IMR-90 (cell line): ENCODE data around the gene GADD45A. TPM values are rescaled to one million over a fixed set of nuclear protein-coding genes. Genes with fewer than 3 reads are reported as not detected.

Source experiments
- ATAC-seq: fragments of 200-7000 bp; cut with Tn5 transposase; 2 replicates; pipeline ENCODE4 v1.9.1; 2020; ENCODE audit warnings: low read depth, mild to moderate bottlenecking, moderate library complexity
- BruUV-seq: library from RNA; stranded (reverse); fragments of 400-500 nt; replicated peaks from 2 replicates; lab custom pipeline; 2021; lab: Mats Ljungman, UMichigan
- CTCF ChIA-PET: fragments of 300-600 bp; formaldehyde crosslinking; extraction: SDS; loops from one replicate; lab custom pipeline; 2021; ENCODE audit warnings: antibody characterized with exemption; lab: Yijun Ruan, JAX
- POLR2A ChIA-PET: fragments of 300-600 bp; sonication (Branson Sonifier 250); formaldehyde crosslinking; loops from one replicate; lab custom pipeline; 2022; ENCODE audit warnings: antibody characterized with exemption; ENCODE audit not compliant: unreplicated experiment; lab: Charles Lee
- DNase-seq: peaks from one replicate; pipeline ENCODE4 v3.0.0; 2013
- H2AFZ ChIP-seq: replicated peaks from 2 replicates; pipeline ENCODE3; 2013; ENCODE audit warnings: low read length, mild to moderate bottlenecking; ENCODE audit not compliant: poor library complexity
- H2AK5ac ChIP-seq: 2 replicates; pipeline ENCODE4 v1.6.1; 2013; ENCODE audit warnings: low read depth, low read length, inconsistent platforms
- H2AK9ac ChIP-seq: replicated peaks from 2 replicates; pipeline ENCODE3; 2013; ENCODE audit warnings: mild to moderate bottlenecking, low read depth, low read length, moderate library complexity; ENCODE audit not compliant: poor library complexity
- H2BK120ac ChIP-seq: 2 replicates; pipeline ENCODE4 v1.6.1; 2013; ENCODE audit warnings: low read depth, low read length, inconsistent platforms
- H2BK15ac ChIP-seq: 3 replicates; pipeline ENCODE4 v1.6.1; 2013; ENCODE audit warnings: low read depth, low read length, inconsistent platforms
- H2BK20ac ChIP-seq: 2 replicates; pipeline ENCODE4 v1.6.1; 2013; ENCODE audit warnings: low read depth, mild to moderate bottlenecking, inconsistent platforms, low read length, moderate library complexity
- H2BK5ac ChIP-seq: 2 replicates; pipeline ENCODE4 v1.6.1; 2013; ENCODE audit warnings: mild to moderate bottlenecking, low read depth, low read length, inconsistent platforms; ENCODE audit not compliant: poor library complexity, severe bottlenecking
- H3K14ac ChIP-seq: replicated peaks from 2 replicates; pipeline ENCODE4 v1.6.1; 2013; ENCODE audit warnings: low read depth, low read length, inconsistent platforms
- H3K18ac ChIP-seq: 2 replicates; pipeline ENCODE4 v1.6.1; 2013; ENCODE audit warnings: low read depth, low read length, control low read depth
- H3K23ac ChIP-seq: 2 replicates; pipeline ENCODE4 v1.6.1; 2013; ENCODE audit warnings: low read depth, low read length, inconsistent platforms
- H3K27ac ChIP-seq: 2 replicates; pipeline ENCODE4 v1.5.1; 2013; ENCODE audit warnings: mild to moderate bottlenecking, control low read depth, low read length; ENCODE audit not compliant: insufficient read depth
- H3K27me3 ChIP-seq: 2 replicates; pipeline ENCODE4 v1.6.1; 2013; ENCODE audit warnings: low read length; ENCODE audit not compliant: control insufficient read depth, insufficient read depth
- H3K36me3 ChIP-seq: 2 replicates; pipeline ENCODE4 v1.6.1; 2013; ENCODE audit warnings: low read length, mixed read lengths; ENCODE audit not compliant: control insufficient read depth, insufficient read depth
- H3K4ac ChIP-seq: 2 replicates; pipeline ENCODE4 v1.6.1; 2013; ENCODE audit warnings: low read depth, low read length, inconsistent platforms
- H3K4me1 ChIP-seq: 2 replicates; pipeline ENCODE4 v1.6.1; 2013; ENCODE audit warnings: low read length, mixed read lengths; ENCODE audit not compliant: control insufficient read depth, insufficient read depth
- H3K4me2 ChIP-seq: 2 replicates; pipeline ENCODE4 v1.6.1; 2013; ENCODE audit warnings: low read depth, mild to moderate bottlenecking, control low read depth, low read length, moderate library complexity
- H3K4me3 ChIP-seq: 2 replicates; pipeline ENCODE4 v1.5.1; 2013; ENCODE audit warnings: low read depth, mild to moderate bottlenecking, control low read depth, low read length, moderate library complexity; ENCODE audit not compliant: insufficient read depth
- H3K56ac ChIP-seq: 2 replicates; pipeline ENCODE4 v1.6.1; 2013; ENCODE audit warnings: low read length, inconsistent platforms; ENCODE audit not compliant: insufficient read depth; ENCODE audit errors: extremely low read depth
- H3K79me1 ChIP-seq, 2 experiments: 2 replicates each; pipeline ENCODE4 v1.6.1; 2013; ENCODE audit warnings: low read length in 2 of 2, inconsistent platforms in 1 of 2, low read depth in 1 of 2
- H3K9ac ChIP-seq: 2 replicates; pipeline ENCODE4 v1.6.1; 2013; ENCODE audit warnings: low read depth, low read length, control low read depth
- H3K9me1 ChIP-seq: 2 replicates; pipeline ENCODE4 v1.6.1; 2013; ENCODE audit warnings: low read length, inconsistent platforms; ENCODE audit not compliant: insufficient read depth
- H3K9me3 ChIP-seq: 2 replicates; pipeline ENCODE4 v1.6.1; 2013; ENCODE audit warnings: low read length; ENCODE audit not compliant: control insufficient read depth, insufficient read depth
- H4K20me1 ChIP-seq: 2 replicates; pipeline ENCODE4 v1.6.1; 2013; ENCODE audit warnings: low read length, inconsistent platforms; ENCODE audit not compliant: insufficient read depth
- H4K5ac ChIP-seq: 2 replicates; pipeline ENCODE4 v1.6.1; 2013; ENCODE audit warnings: mild to moderate bottlenecking, low read depth, low read length, control low read depth
- H4K8ac ChIP-seq, 2 experiments: 2 replicates each; pipeline ENCODE4 v1.6.1; 2013; ENCODE audit warnings: low read depth in 2 of 2, low read length in 2 of 2, control low read depth in 1 of 2, inconsistent platforms in 1 of 2
- H4K91ac ChIP-seq: 2 replicates; pipeline ENCODE4 v1.6.1; 2013; ENCODE audit warnings: low read depth, low read length, inconsistent platforms; ENCODE audit not compliant: insufficient read depth
- BHLHE40 ChIP-seq: fragments of 150-350 bp; IDR thresholded peaks from 2 replicates; pipeline ENCODE4 v1.6.1; 2016; ENCODE audit warnings: mild to moderate bottlenecking, low read depth, low read length
- CEBPB ChIP-seq: IDR thresholded peaks from 2 replicates; pipeline ENCODE4 v1.6.1; 2012; ENCODE audit warnings: low read depth, low read length, improper control_type of control experiment
- MAZ ChIP-seq: IDR thresholded peaks from 2 replicates; pipeline ENCODE4 v1.6.1; 2012; ENCODE audit warnings: low read depth, mild to moderate bottlenecking, low read length, improper control_type of control experiment, moderate library complexity, borderline replicate concordance
- NFE2L2 ChIP-seq: fragments of 150-350 bp; IDR thresholded peaks from 2 replicates; pipeline ENCODE4 v1.6.1; 2016; ENCODE audit warnings: low read depth, mild to moderate bottlenecking, low read length
- RAD21 ChIP-seq: IDR thresholded peaks from 2 replicates; pipeline ENCODE4 v1.6.1; 2012; ENCODE audit warnings: low read length, improper control_type of control experiment
- RFX5 ChIP-seq: IDR thresholded peaks from 2 replicates; pipeline ENCODE4 v1.8.0; 2012; ENCODE audit warnings: low read depth, mild to moderate bottlenecking, low read length, moderate library complexity
- SMC3 ChIP-seq: fragments of 150-350 bp; IDR thresholded peaks from 2 replicates; pipeline ENCODE4 v1.6.1; 2016; ENCODE audit warnings: low read depth, mild to moderate bottlenecking, antibody characterized with exemption, low read length, moderate library complexity
- WGBS, 2 experiments: methylation state at CpG; one replicate each; pipeline versions ENCODE4 v1.1.5 to v1.1.7; 2013; ENCODE audit warnings: missing lambda C conversion rate in 2 of 2; ENCODE audit not compliant: insufficient read length in 1 of 2; ENCODE audit errors: extremely low coverage in 2 of 2; 5-methylcytosine and 5-hydroxymethylcytosine counted together
- dilution Hi-C: fragments of 300-500 bp; cut with HindIII; formaldehyde crosslinking; loops from one replicate; pipeline ENCODE4 v1.14.3; 2018; ENCODE audit warnings: low sequenced_read_pairs; ENCODE audit not compliant: unreplicated experiment
- in situ Hi-C: fragments of 300-500 bp; cut with MboI; formaldehyde crosslinking; loops from 3 replicates; pipeline ENCODE4 v1.14.3; 2019; ENCODE audit warnings: low sequenced_read_pairs, inconsistent platforms, mixed read lengths
- intact Hi-C: fragments of 100-400 bp; cut with micrococcal nuclease; formaldehyde crosslinking; loops from 2 replicates; pipeline ENCODE4 v1.10.0; 2022
- polyA plus RNA-seq, 3 experiments: library from polyadenylated mRNA; depleted of rRNA; stranded (reverse); fragments of >200 nt; gene quantifications; 2 replicates each; pipeline ENCODE4 v1.2.3, GENCODE V29; 2012; ENCODE audit warnings: low replicate concordance in 1 of 3
- total RNA-seq: library from RNA; depleted of rRNA; stranded (reverse); fragments of >200 nt; gene quantifications from 2 replicates; pipeline ENCODE4 v1.2.3, GENCODE V29; 2012
- TF ChIP-seq, protein P1 (sequence below): conservative IDR thresholded peaks from 2 replicates; pipeline ENCODE4 v1.5.1; 2012; ENCODE audit warnings: mild to moderate bottlenecking, low read depth, low read length, improper control_type of control experiment
- TF ChIP-seq, protein P2 (sequence below): fragments of 150-350 bp; IDR thresholded peaks from 2 replicates; pipeline ENCODE4 v1.6.1; 2016; ENCODE audit warnings: low read depth, mild to moderate bottlenecking, low read length, moderate library complexity, borderline replicate concordance
- TF ChIP-seq, protein P3 (sequence below): fragments of 150-350 bp; IDR thresholded peaks from 2 replicates; pipeline ENCODE4 v1.6.1; 2017; ENCODE audit warnings: mild to moderate bottlenecking, antibody characterized with exemption, low read length, low read depth

GADD45A gene
- total and polyA plus RNA-seq, 2 of the 4 experiments (the other 2 are of a cell fraction), result 10.9 to 114 TPM

DNA sequence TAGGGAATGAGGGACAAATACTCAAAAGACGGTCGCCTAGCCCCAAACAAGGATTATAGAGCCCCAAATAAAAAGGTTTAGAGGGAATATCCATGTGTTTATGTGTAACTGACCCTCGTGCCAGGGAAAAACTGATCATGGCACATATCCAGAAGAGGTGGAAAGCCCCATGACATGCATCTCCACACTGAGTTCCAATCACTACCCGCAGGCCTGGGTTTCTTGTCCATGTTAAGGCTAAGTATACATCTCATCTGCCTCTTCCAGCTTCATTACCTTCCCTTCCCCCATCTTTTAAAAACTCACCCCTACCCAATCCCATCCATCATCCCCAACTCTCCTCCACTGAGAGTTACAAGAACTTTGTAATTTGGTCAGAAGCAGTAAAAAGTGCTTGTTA lies 15.2 kb downstream of the GADD45A start:
- ChIA-PET CTCF (no interaction called here), POLR2A (interaction anchor here (0.9 kb wide), 1 partner anchor 9 kb away, joined by 14 read pairs; no protein-coding TSS in a partner anchor)
- peaks cover 6% of the 10 kb centered on the region for H3K36me3 ChIP-seq
- dilution Hi-C loops (no loop called here), in situ Hi-C loops (no loop called here), intact Hi-C loops (no loop called here)
- ATAC-seq (no peak), DNase-seq (no peak)
- H3K18ac ChIP-seq, result no peak overlapping the region
- TF ChIP-seq RFX5 (no peak), MAZ (no peak), NFE2L2 (no peak), BHLHE40 (no peak), CEBPB (no peak), RAD21 (no peak), SMC3 (no peak)
- TF ChIP-seq, protein P1, sequence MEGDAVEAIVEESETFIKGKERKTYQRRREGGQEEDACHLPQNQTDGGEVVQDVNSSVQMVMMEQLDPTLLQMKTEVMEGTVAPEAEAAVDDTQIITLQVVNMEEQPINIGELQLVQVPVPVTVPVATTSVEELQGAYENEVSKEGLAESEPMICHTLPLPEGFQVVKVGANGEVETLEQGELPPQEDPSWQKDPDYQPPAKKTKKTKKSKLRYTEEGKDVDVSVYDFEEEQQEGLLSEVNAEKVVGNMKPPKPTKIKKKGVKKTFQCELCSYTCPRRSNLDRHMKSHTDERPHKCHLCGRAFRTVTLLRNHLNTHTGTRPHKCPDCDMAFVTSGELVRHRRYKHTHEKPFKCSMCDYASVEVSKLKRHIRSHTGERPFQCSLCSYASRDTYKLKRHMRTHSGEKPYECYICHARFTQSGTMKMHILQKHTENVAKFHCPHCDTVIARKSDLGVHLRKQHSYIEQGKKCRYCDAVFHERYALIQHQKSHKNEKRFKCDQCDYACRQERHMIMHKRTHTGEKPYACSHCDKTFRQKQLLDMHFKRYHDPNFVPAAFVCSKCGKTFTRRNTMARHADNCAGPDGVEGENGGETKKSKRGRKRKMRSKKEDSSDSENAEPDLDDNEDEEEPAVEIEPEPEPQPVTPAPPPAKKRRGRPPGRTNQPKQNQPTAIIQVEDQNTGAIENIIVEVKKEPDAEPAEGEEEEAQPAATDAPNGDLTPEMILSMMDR, result no peak
- TF ChIP-seq, protein P2, sequence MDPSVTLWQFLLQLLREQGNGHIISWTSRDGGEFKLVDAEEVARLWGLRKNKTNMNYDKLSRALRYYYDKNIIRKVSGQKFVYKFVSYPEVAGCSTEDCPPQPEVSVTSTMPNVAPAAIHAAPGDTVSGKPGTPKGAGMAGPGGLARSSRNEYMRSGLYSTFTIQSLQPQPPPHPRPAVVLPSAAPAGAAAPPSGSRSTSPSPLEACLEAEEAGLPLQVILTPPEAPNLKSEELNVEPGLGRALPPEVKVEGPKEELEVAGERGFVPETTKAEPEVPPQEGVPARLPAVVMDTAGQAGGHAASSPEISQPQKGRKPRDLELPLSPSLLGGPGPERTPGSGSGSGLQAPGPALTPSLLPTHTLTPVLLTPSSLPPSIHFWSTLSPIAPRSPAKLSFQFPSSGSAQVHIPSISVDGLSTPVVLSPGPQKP, result no peak
- TF ChIP-seq, protein P3, sequence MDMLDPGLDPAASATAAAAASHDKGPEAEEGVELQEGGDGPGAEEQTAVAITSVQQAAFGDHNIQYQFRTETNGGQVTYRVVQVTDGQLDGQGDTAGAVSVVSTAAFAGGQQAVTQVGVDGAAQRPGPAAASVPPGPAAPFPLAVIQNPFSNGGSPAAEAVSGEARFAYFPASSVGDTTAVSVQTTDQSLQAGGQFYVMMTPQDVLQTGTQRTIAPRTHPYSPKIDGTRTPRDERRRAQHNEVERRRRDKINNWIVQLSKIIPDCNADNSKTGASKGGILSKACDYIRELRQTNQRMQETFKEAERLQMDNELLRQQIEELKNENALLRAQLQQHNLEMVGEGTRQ, result no peak
- H3K4me2 ChIP-seq, result no peak overlapping the region
- no peak overlapping the region for H3K4me3 ChIP-seq
- no peaks in the 10 kb centered on the region for H4K20me1 ChIP-seq
- peaks cover 10% of the 10 kb centered on the region for H3K4me1 ChIP-seq
- H2AK5ac ChIP-seq, result no peak overlapping the region
- peaks cover 16% of the 10 kb centered on the region for H3K9me1 ChIP-seq
- H2BK5ac ChIP-seq, result no peak overlapping the region
- BruUV-seq, result no TSS peak
- H3K56ac ChIP-seq, result no peak overlapping the region
- no peak overlapping the region; the same call in 1 of the 2 replicates for H4K91ac ChIP-seq
- H4K8ac ChIP-seq, result peak overlapping the region; percentile 10 to 40; a peak in 1 of 4 replicates
- 0 out of 2 replicates have a peak overlapping the region, but pooled peaks have one; percentile 4 for H3K4ac ChIP-seq
- no peak overlapping the region; the same call in 2 of the 3 replicates for H2BK15ac ChIP-seq
- H3K9ac ChIP-seq, result no peak overlapping the region
- no peak overlapping the region for H2AK9ac ChIP-seq
- no peak overlapping the region; the same call in 1 of the 2 replicates for H2BK20ac ChIP-seq
- H3K23ac ChIP-seq, result no peak overlapping the region
- H3K79me1 ChIP-seq, result peaks cover 12 to 28% of the 10 kb centered on the region in 2 experiments
- H3K9me3 ChIP-seq, result no peaks in the 10 kb centered on the region
- H3K14ac ChIP-seq, result 0 out of 2 replicates have a peak overlapping the region, but pooled peaks have one; percentile 26
- no peak overlapping the region for H3K27ac ChIP-seq
- 70% methylated on average over 2 of the region's 4 CpGs; no CpG with 5 or more reads in 1 of the 2 experiments for WGBS, 2 experiments
- H2BK120ac ChIP-seq, result no peak overlapping the region
- no peaks in the 10 kb centered on the region for H3K27me3 ChIP-seq
- no peak overlapping the region for H2AFZ ChIP-seq
- no peak overlapping the region for H4K5ac ChIP-seq
